ENCODE results near the gene CCNI. TPM values are rescaled to one million over a fixed set of nuclear protein-coding genes. Genes with fewer than 3 reads are reported as not detected.

The CCNI gene
- total RNA-seq, 1 donor from 2014 or later, result 511 TPM

DNA sequence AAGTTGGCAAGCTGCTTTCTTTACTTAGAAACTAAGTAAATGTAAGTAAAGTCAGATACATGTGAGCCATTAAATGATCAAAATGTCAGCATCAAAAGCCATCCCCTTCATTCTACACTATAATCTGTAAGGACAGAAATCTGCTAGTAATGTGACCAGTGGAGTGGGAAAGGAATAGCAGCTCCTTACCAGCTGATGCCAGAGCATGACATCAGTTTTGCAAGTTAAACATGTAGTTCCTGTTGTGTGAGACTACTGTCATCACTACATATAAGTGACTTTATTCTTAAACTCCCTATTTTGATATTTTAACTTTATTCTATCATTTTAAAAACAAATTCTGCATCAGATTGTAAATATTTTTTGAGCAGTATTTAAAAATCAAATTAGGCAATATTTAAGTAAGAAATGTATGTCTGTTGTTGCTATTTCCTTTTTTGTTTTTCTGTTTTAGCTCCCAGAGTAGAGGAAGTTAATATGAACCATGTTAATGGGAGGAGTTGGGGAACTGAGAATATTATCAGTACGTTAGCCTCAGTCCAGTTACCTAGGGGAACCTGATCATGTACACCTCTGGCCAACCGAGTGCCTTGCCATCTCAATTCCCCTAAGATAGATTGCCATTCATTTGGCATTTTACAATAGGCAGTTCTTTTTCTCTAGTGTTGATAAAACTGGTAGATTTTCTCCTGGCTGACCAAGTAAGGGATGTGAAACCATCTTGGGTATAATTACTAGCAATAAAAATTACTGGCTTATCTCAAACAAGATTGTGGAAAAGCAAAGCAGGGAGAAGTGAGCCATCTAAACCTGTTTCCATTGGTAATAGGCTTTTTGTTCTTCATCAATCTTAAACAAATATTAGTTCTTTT lies 34.7 kb downstream of the CCNI start:
- H3K79me2 ChIP-seq (ENCODE audit: low read depth), result no peaks in the 10 kb centered on the region
- H3F3A ChIP-seq (ENCODE audit: low read depth), result peaks cover 32% of the 10 kb centered on the region
- no peak overlapping the region for H3K4me3 Mint-ChIP-seq
- H4K20me1 ChIP-seq (ENCODE audit: low read depth), result peaks cover 11% of the 10 kb centered on the region
- no peak for DNase-seq (ENCODE audit: low spot score)
- no peaks in the 10 kb centered on the region for H3K27me3 Mint-ChIP-seq (ENCODE audit: insufficient read depth, low read depth)
- no peaks in the 10 kb centered on the region for H3K9me3 ChIP-seq (ENCODE audit: low read depth)
- TF ChIP-seq EZH2phosphoT487 (IDR thresholded peaks at IDR 0.05) (no peak), EZH2 (IDR thresholded peaks at IDR 0.05) (no peak)
- TF ChIP-seq, protein P1, sequence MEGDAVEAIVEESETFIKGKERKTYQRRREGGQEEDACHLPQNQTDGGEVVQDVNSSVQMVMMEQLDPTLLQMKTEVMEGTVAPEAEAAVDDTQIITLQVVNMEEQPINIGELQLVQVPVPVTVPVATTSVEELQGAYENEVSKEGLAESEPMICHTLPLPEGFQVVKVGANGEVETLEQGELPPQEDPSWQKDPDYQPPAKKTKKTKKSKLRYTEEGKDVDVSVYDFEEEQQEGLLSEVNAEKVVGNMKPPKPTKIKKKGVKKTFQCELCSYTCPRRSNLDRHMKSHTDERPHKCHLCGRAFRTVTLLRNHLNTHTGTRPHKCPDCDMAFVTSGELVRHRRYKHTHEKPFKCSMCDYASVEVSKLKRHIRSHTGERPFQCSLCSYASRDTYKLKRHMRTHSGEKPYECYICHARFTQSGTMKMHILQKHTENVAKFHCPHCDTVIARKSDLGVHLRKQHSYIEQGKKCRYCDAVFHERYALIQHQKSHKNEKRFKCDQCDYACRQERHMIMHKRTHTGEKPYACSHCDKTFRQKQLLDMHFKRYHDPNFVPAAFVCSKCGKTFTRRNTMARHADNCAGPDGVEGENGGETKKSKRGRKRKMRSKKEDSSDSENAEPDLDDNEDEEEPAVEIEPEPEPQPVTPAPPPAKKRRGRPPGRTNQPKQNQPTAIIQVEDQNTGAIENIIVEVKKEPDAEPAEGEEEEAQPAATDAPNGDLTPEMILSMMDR (IDR thresholded peaks at IDR 0.05), result no peak
- H3K27ac Mint-ChIP-seq, result no peak overlapping the region
- no peak overlapping the region for H2AFZ ChIP-seq (replicated peaks)
- H3K36me3 ChIP-seq, result no peaks in the 10 kb centered on the region
- H3K9me3 Mint-ChIP-seq, result no peaks in the 10 kb centered on the region
- H3K4me3 ChIP-seq, result no peak overlapping the region
- no peaks in the 10 kb centered on the region for H3K4me1 Mint-ChIP-seq
- H3K36me3 Mint-ChIP-seq, result peaks cover 15% of the 10 kb centered on the region
- no peak overlapping the region for H3K4me2 ChIP-seq
- no peak overlapping the region for H3K9ac ChIP-seq
- no peaks in the 10 kb centered on the region for H3K4me1 ChIP-seq
- no peak overlapping the region for H3K27ac ChIP-seq
- H3K27me3 ChIP-seq, result no peaks in the 10 kb centered on the region

DNA sequence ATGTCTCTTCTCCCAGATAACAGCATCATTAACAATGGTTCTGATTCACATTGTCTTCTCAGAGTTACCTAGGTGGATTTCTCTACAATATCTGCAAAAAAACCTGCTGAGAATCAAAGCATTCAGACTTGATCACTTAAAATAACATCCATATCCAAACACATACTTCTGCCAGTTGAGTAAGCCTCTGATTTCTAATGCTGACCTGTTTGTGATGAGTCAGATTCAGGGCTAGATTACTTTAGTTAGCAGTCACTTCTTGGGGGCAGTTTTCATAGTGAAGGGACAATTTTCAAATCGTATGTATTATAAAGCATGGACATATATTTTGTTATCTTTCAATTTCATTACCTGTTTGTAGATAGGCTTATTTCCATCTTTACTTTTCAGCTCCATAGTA lies 35.5 kb downstream of the CCNI start:
- H3K4me2 ChIP-seq, result no peak overlapping the region
- H3K27ac ChIP-seq, result no peak overlapping the region
- no peaks in the 10 kb centered on the region for H3K36me3 ChIP-seq
- H3K4me1 ChIP-seq, result no peaks in the 10 kb centered on the region
- peaks cover 10% of the 10 kb centered on the region for H4K20me1 ChIP-seq (ENCODE audit: low read depth)
- no peaks in the 10 kb centered on the region for H3K4me1 Mint-ChIP-seq
- H3K9me3 ChIP-seq (ENCODE audit: low read depth), result no peaks in the 10 kb centered on the region
- no peaks in the 10 kb centered on the region for H3K9me3 Mint-ChIP-seq
- no peak overlapping the region for H3K4me3 Mint-ChIP-seq
- H3K27me3 Mint-ChIP-seq (ENCODE audit: insufficient read depth, low read depth), result no peaks in the 10 kb centered on the region
- peaks cover 19% of the 10 kb centered on the region for H3K36me3 Mint-ChIP-seq
- no peak overlapping the region for H2AFZ ChIP-seq (replicated peaks)
- no peak overlapping the region for H3K4me3 ChIP-seq
- H3K27me3 ChIP-seq, result no peaks in the 10 kb centered on the region
- peaks cover 25% of the 10 kb centered on the region for H3F3A ChIP-seq (ENCODE audit: low read depth)
- no peaks in the 10 kb centered on the region for H3K79me2 ChIP-seq (ENCODE audit: low read depth)
- no peak overlapping the region for H3K9ac ChIP-seq
- H3K27ac Mint-ChIP-seq, result no peak overlapping the region
- TF ChIP-seq, protein P1 (IDR thresholded peaks at IDR 0.05), result no peak
- TF ChIP-seq EZH2 (IDR thresholded peaks at IDR 0.05), result no peak
- no peak for TF ChIP-seq EZH2phosphoT487 (IDR thresholded peaks at IDR 0.05)
- DNase-seq (ENCODE audit: low spot score), result no peak

DNA sequence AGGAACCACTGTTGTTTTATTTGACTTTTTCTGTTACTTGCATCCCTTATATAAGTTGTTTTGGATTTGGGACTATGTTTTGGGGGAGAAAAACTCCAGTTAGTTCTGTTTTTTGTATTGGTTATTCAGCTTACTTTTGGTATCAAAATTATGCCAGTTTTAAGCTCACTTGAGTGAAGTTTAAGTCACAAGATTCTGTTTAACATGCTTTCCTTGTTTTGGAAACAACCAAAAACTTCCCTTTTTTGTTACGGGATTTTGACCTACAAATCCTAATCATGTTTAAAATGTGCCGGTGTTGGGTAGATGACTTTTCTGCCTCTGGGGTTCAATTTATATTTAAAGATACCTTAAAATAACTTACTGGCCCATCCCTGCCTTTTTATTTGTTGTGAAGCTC lies 36.0 kb downstream of the CCNI start:
- Histone ChIP-seq H3K36me3 (no peaks in the 10 kb centered on the region), H4K20me1 (ENCODE audit: low read depth) (peaks cover 5% of the 10 kb centered on the region), H3K79me2 (ENCODE audit: low read depth) (no peaks in the 10 kb centered on the region), H3F3A (ENCODE audit: low read depth) (peaks cover 21% of the 10 kb centered on the region), H3K27ac (no peak overlapping the region), H3K27me3 (no peaks in the 10 kb centered on the region), H3K9me3 (ENCODE audit: low read depth) (no peaks in the 10 kb centered on the region), H3K4me3 (no peak overlapping the region), H3K9ac (no peak overlapping the region), H3K4me2 (no peak overlapping the region), H2AFZ (replicated peaks) (no peak overlapping the region), H3K4me1 (no peaks in the 10 kb centered on the region)
- Mint-ChIP-seq H3K4me1 (no peaks in the 10 kb centered on the region), H3K36me3 (peaks cover 22% of the 10 kb centered on the region), H3K4me3 (no peak overlapping the region), H3K27me3 (ENCODE audit: insufficient read depth, low read depth) (no peaks in the 10 kb centered on the region), H3K9me3 (no peaks in the 10 kb centered on the region), H3K27ac (no peak overlapping the region)
- DNase-seq (ENCODE audit: low spot score), result no peak
- TF ChIP-seq EZH2 (IDR thresholded peaks at IDR 0.05), result no peak
- no peak for TF ChIP-seq EZH2phosphoT487 (IDR thresholded peaks at IDR 0.05)
- TF ChIP-seq, protein P1 (IDR thresholded peaks at IDR 0.05), result no peak

Measured in neural progenitor cell (in vitro differentiated cells).